ENCODE measurements around the gene CHRNA4.

The CHRNA4 gene

GRCh38 chr20:63378626-63379025 is 17.5 kb upstream of the CHRNA4 start:
- H2AFZ ChIP-seq (ENCODE audit: low read depth, low read length), result no peak overlapping the region
- DNase-seq, result peak; percentile 21
- no peaks in the 10 kb centered on the region for H3K79me2 ChIP-seq (ENCODE audit: insufficient read depth, low read length)
- no peak overlapping the region for H3K9ac ChIP-seq (ENCODE audit: low read depth, low read length)
- peaks cover 14% of the 10 kb centered on the region for H3K27me3 ChIP-seq (ENCODE audit: insufficient read depth, low read length, poor library complexity)
- no peak overlapping the region for H3K4me2 ChIP-seq (ENCODE audit: insufficient read depth, low read length)
- H3K4me1 ChIP-seq (ENCODE audit: insufficient read depth, low read length), result no peaks in the 10 kb centered on the region
- no peak overlapping the region for H3K27ac ChIP-seq (ENCODE audit: low read length)
- H3K4me3 ChIP-seq (ENCODE audit: low read depth in 1 of 2, low read length in 2 of 2), result no peak overlapping the region
- H3K36me3 ChIP-seq (ENCODE audit: insufficient read depth, low read length), result no peaks in the 10 kb centered on the region
- peaks cover 26% of the 10 kb centered on the region for H4K20me1 ChIP-seq (ENCODE audit: insufficient read depth, low read length)
- peak; percentile 65 for ATAC-seq (ENCODE audit: insufficient read depth, low read depth)
- no peak for TF ChIP-seq CTCF (IDR thresholded peaks at IDR 0.05; ENCODE audit: borderline replicate concordance, extremely low read depth, low read length, poor library complexity, severe bottlenecking)
- TF ChIP-seq EZH2 (IDR thresholded peaks at IDR 0.05; ENCODE audit: borderline replicate concordance, low read depth, low read length, severe bottlenecking), result no peak
- H3K9me3 ChIP-seq (ENCODE audit: insufficient read depth, low read length, severe bottlenecking), result no peaks in the 10 kb centered on the region

GRCh38 chr20:63377951-63378381 is 16.8 kb upstream of the CHRNA4 start:
- TF ChIP-seq EZH2 (IDR thresholded peaks at IDR 0.05; ENCODE audit: borderline replicate concordance, low read depth, low read length, severe bottlenecking), result no peak
- TF ChIP-seq CTCF (IDR thresholded peaks at IDR 0.05; ENCODE audit: borderline replicate concordance, extremely low read depth, low read length, poor library complexity, severe bottlenecking), result no peak
- H3K4me2 ChIP-seq (ENCODE audit: insufficient read depth, low read length), result no peak overlapping the region
- no peak overlapping the region for H2AFZ ChIP-seq (ENCODE audit: low read depth, low read length)
- no peak overlapping the region for H3K27ac ChIP-seq (ENCODE audit: low read length)
- no peaks in the 10 kb centered on the region for H3K36me3 ChIP-seq (ENCODE audit: insufficient read depth, low read length)
- H3K9me3 ChIP-seq (ENCODE audit: insufficient read depth, low read length, severe bottlenecking), result no peaks in the 10 kb centered on the region
- H3K9ac ChIP-seq (ENCODE audit: low read depth, low read length), result no peak overlapping the region
- H4K20me1 ChIP-seq (ENCODE audit: insufficient read depth, low read length), result peaks cover 31% of the 10 kb centered on the region
- no peaks in the 10 kb centered on the region for H3K79me2 ChIP-seq (ENCODE audit: insufficient read depth, low read length)
- DNase-seq (no peak), ATAC-seq (ENCODE audit: insufficient read depth, low read depth) (no peak)
- H3K4me3 ChIP-seq (ENCODE audit: low read depth in 1 of 2, low read length in 2 of 2), result no peak overlapping the region
- H3K27me3 ChIP-seq (ENCODE audit: insufficient read depth, low read length, poor library complexity), result peaks cover 14% of the 10 kb centered on the region
- H3K4me1 ChIP-seq (ENCODE audit: insufficient read depth, low read length), result no peaks in the 10 kb centered on the region

- peaks cover 34% of the 10 kb centered on the region for H4K20me1 ChIP-seq (ENCODE audit: insufficient read depth, low read length)
- no peak overlapping the region for H3K4me2 ChIP-seq (ENCODE audit: insufficient read depth, low read length)
- no peaks in the 10 kb centered on the region for H3K36me3 ChIP-seq (ENCODE audit: insufficient read depth, low read length)
- TF ChIP-seq EZH2 (IDR thresholded peaks at IDR 0.05; ENCODE audit: borderline replicate concordance, low read depth, low read length, severe bottlenecking) (no peak), CTCF (IDR thresholded peaks at IDR 0.05; ENCODE audit: borderline replicate concordance, extremely low read depth, low read length, poor library complexity, severe bottlenecking) (no peak)
- H3K27ac ChIP-seq (ENCODE audit: low read length), result no peak overlapping the region
- ATAC-seq (ENCODE audit: insufficient read depth, low read depth) (no peak), DNase-seq (no peak)
- no peaks in the 10 kb centered on the region for H3K79me2 ChIP-seq (ENCODE audit: insufficient read depth, low read length)
- H2AFZ ChIP-seq (ENCODE audit: low read depth, low read length), result no peak overlapping the region
- no peaks in the 10 kb centered on the region for H3K4me1 ChIP-seq (ENCODE audit: insufficient read depth, low read length)
- no peak overlapping the region for H3K9ac ChIP-seq (ENCODE audit: low read depth, low read length)
- peaks cover 14% of the 10 kb centered on the region for H3K27me3 ChIP-seq (ENCODE audit: insufficient read depth, low read length, poor library complexity)
- H3K9me3 ChIP-seq (ENCODE audit: insufficient read depth, low read length, severe bottlenecking), result no peaks in the 10 kb centered on the region
- no peak overlapping the region for H3K4me3 ChIP-seq (ENCODE audit: low read depth in 1 of 2, low read length in 2 of 2)
Observed at GRCh38 chr20:63377256-63377941, 16.2 kb upstream of the CHRNA4 start.
